NCI-H69 (cell line): Measurements from ENCODE around the gene SLC38A8.

Source experiments
- DNase-seq: peaks from one replicate; lab custom pipeline; 2025; lab: John Stamatoyannopoulos, UW

Gene SLC38A8

GRCh38 chr16:84031556-84031955 is 11.0 kb downstream of the SLC38A8 start:
- no peak for DNase-seq

- peak; percentile 82 for DNase-seq
Observed at GRCh38 chr16:84029297-84030047, 13.1 kb downstream of the SLC38A8 start.

GRCh38 chr16:84027625-84028024 is 15.0 kb downstream of the SLC38A8 start:
- no peak for DNase-seq

GRCh38 chr16:84026606-84027005 is 16.0 kb downstream of the SLC38A8 start:
- DNase-seq = no peak

- no peak for DNase-seq
Observed at GRCh38 chr16:84024854-84025253, 17.7 kb downstream of the SLC38A8 start.

GRCh38 chr16:84022644-84023043 is 20.0 kb downstream of the SLC38A8 start:
- DNase-seq = peak; percentile 4

GRCh38 chr16:84021488-84021887 is 21.1 kb downstream of the SLC38A8 start:
- no peak for DNase-seq

GRCh38 chr16:84020353-84020752 is 22.2 kb downstream of the SLC38A8 start:
- DNase-seq = no peak

- DNase-seq = no peak
Observed at GRCh38 chr16:84018710-84019109, 23.9 kb downstream of the SLC38A8 start.

- DNase-seq = no peak
Observed at GRCh38 chr16:84016477-84016876, 26.1 kb downstream of the SLC38A8 start.

GRCh38 chr16:84015399-84015798 is 27.2 kb downstream of the SLC38A8 start:
- DNase-seq = no peak

GRCh38 chr16:84014570-84015327 is 27.8 kb downstream of the SLC38A8 start:
- no peak for DNase-seq

- DNase-seq = peak; percentile 97
Observed at GRCh38 chr16:84013787-84014569, 28.6 kb downstream of the SLC38A8 start.

- no peak for DNase-seq
Observed at GRCh38 chr16:84009282-84009681, 33.3 kb downstream of the SLC38A8 start.

- DNase-seq = no peak
Observed at GRCh38 chr16:84007965-84008364, 34.6 kb downstream of the SLC38A8 start.

GRCh38 chr16:84007520-84007919 is 35.1 kb downstream of the SLC38A8 start:
- DNase-seq = no peak

- DNase-seq = no peak
Observed at GRCh38 chr16:84005391-84005790, 37.2 kb downstream of the SLC38A8 start.

GRCh38 chr16:84004442-84004841 is 38.2 kb downstream of the SLC38A8 start:
- no peak for DNase-seq

- DNase-seq = no peak
Observed at GRCh38 chr16:84003038-84003437, 39.6 kb downstream of the SLC38A8 start.

GRCh38 chr16:84001726-84002125 is 40.9 kb downstream of the SLC38A8 start:
- no peak for DNase-seq

GRCh38 chr16:84000989-84001642 is 41.5 kb downstream of the SLC38A8 start:
- DNase-seq = no peak

GRCh38 chr16:83998091-83998490 is 44.5 kb downstream of the SLC38A8 start:
- no peak for DNase-seq
